GM18907 (cell line): ENCODE data around the gene RETREG2.

Experiments
- ATAC-seq: cut with Tn5 transposase; IDR thresholded peaks from one replicate; pipeline ENCODE4 v1.9.1; 2021; ENCODE audit warnings: mild to moderate bottlenecking, moderate library complexity; ENCODE audit not compliant: unreplicated experiment

Gene RETREG2

GRCh38 chr2:219213486-219214071 lies 35.5 kb downstream of the RETREG2 start:
- no peak for ATAC-seq

DNA sequence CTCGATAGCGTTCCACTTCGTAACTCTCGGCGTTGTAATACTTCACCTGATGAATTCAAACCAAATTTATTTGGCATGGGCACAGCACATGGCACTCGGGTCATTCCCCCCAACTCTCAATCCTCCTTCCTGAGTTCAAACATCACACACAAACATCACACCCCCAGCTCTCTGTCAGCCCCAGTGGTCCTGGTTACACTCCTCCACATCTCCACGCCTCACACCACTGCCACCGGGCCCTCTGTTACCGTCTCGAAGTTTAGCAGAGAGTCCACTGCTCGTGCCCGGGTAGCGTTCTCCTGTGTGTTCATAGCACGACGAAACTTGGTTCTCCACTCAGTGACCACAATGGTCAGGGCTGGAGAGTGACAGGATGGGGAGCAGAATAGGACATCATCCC lies 36.1 kb downstream of the RETREG2 start:
- no peak for ATAC-seq

GRCh38 chr2:219214786-219215185 lies 36.7 kb downstream of the RETREG2 start:
- ATAC-seq: no peak

GRCh38 chr2:219215871-219216534 lies 37.9 kb downstream of the RETREG2 start:
- no peak for ATAC-seq

DNA sequence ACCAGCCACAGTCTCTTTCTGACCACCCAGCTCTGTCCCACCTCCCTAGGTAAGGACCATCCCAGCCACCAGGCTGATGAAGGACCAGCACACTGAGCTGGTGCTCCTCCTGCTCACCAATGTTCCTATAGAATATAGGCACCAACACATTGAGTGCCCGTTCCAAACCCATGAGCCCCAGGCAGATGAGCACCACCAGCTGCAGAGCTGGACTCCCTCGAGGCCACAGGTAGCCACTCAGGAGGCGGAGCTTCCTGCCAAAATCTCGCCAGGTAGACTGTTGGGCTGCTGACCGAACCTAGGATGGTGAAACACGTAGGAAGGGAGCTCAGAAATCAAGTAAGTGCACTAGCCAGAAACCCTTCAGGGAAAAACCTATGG lies 38.5 kb downstream of the RETREG2 start:
- ATAC-seq: no peak

GRCh38 chr2:219218217-219218731 lies 40.2 kb downstream of the RETREG2 start:
- peak; percentile 22 for ATAC-seq

DNA sequence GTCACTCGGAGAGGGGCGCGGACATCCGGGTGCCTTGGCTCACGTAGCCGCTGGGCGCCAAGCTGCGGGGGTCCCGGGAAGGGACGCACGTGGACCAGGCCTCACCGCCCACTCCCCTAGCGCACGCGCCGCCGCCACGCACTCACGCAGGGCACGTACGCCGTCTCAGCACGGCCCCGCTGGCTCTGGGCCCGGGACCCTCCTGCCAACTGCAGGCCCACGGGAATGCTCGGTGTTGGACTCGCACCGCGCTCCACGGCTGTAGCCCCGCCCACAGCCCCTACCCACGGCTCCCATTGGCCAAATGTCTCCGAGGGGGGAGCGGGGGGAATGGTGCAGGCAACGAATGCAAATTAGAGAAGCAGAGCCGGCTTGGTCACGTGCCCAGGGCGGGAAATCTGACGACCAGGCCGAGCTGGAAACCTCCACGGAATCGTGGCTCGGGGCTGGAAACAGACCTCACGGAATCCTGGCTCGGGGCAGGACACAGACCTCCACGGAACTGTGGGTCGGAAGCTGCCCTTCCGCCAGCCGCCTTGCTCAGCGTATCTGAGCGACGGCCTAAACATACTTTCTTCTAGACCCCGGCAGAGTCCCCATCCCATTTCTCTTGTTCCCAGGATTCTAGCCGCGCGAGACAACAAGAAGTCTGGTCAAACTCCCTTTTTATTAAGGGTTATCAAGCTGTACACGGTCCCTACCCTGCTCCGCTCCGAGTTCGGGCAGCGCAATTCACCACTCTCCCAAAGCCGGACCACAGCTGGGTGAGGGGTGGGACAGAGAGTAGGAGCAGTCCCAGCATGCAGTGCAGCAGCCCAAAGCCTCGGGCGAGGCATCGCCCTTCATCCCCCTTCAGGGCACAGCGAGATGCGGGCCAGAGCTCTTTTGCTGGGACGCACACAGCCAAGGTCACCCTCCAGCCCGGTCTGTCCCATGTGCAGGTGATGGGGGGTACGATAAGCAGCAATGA lies 40.9 kb downstream of the RETREG2 start, which contains the start of gene ABCB6:
Gene ABCB6 (minus strand): TSS at position 227 of the 970 bp plus-strand sequence. CDS start 285 bp downstream, outside the sequence.
- peak; percentile 76 for ATAC-seq

DNA sequence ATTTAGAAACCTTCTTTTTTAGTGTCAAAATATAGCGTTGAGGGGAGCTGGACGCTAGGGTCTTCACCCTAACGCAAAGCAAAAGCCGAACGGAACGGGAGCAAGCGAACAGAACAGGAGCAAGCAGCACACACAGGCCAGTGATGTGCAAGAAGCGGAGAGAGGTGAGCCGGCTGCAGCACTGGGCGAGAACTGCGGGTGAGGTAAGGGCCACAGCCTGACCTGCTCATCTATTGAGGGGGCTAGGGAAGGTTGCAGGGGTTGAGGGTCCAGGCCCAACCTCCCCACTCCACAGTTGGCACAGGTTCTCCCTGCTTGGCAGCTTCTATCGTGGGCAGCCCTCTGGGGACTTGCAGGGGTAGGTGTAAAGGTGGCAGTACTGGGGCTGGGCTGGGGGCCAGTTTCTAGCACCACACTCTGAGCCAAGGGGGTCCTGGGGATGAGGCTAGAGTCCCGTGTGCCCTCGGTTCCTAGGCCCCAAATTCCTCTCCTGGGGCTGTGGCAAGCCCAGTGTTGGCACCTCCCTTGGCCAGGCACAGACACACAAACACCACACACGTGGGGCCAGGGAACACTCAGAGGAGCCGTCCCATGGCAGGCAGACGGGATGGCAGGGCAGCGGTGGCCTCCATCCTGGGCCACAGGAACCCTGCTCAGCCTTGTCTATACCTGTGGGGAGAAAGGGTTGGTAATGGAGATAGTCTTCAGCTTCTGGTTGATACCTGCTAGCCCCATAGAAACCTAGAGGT lies 41.9 kb downstream of the RETREG2 start:
- ATAC-seq: no peak

DNA sequence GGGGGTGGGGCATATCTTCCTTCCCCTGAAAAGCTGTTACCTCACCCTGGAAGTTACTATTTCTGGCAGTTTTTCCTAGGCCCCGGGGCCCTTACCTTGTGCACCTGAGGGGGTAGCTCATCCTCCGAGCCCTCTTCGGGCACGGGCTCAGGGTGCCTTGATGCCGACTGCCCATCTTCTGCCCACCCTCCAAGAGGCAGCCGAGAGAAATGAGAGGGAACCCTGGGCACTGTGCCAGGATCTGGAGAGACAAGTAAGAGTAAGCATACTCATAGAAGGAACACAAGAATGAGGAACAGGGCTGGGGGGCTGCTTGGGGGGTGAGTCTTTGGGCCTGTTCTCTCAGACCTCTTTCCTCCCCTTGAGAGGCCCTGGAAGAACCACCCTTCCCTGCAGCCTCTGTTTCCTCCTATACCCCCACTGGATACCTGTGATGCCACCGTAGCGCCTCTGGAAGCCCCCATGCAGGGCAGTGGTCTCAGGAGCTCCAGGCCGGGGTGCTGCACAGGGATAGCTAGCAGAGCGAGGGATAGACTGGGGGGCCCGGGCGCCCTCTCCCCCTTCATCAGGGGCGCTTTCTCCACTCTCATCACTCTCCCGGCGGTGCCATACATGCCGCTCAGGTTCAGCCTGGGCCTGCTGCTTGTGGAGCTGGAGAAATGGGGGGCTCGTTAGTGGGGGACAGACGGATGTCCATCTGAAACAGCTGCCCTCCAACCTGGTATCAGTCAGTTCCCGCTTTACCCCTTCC lies 42.8 kb downstream of the RETREG2 start:
- ATAC-seq: no peak

- ATAC-seq: no peak
These were observed 44.0 kb downstream of the RETREG2 start for GRCh38 chr2:219221957-219222518.

DNA sequence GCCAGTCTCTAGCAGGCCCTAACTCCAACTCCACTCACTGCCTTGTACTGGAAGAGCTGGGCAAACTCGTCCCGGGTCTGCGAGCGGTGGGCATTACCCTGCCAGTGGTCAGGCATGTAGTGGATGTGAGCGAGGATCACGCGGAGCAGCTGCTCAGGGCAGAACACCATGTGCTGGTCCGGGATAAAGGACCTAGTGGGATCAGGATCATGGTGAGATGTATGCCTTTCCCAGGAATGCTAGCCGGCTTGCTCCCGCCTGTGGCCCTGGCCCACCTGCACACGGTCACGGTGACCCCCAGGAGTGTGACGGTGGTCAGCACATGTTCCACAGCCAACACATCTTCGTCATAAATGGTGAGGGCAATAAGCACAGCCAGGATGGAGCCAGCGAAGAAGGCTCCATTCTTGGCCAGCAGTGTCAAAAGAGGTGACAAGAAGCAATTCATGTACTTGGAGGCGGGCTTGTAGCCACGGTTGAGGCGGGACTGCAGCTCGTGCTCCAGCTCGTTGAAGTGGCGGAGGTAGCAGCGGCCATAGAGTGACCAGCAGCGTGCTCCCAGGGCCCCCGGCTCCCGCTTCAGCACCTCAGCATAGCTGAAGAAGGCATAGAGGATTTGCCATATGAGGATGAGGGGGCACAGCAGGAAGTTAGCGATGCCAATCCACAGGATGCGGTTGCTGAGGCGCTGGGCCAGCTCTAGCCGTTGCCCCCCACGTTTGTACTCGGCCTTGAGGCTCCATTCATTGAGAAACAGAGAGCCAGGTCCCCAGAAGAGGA lies 45.9 kb downstream of the RETREG2 start:
- no peak for ATAC-seq

DNA sequence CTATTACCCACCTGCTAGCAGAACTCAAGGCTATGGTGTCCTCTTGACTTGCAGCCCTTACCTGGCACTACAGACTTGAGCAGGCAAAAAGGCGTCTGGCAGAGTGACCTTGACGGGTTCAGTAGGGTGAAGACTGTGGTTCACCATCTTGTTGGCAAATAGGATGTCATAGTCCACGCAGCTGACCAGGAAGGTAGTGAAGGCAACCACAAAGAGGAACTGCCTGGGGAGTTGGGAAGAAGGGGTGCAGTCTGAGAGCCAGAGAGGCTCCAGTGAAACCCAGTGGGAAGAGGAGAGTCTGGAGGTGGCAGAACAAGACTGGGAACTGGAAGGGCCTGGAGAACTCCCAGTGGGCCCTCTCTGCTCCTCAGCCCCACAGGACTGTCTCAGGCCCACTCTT lies 47.3 kb downstream of the RETREG2 start:
- no peak for ATAC-seq

DNA sequence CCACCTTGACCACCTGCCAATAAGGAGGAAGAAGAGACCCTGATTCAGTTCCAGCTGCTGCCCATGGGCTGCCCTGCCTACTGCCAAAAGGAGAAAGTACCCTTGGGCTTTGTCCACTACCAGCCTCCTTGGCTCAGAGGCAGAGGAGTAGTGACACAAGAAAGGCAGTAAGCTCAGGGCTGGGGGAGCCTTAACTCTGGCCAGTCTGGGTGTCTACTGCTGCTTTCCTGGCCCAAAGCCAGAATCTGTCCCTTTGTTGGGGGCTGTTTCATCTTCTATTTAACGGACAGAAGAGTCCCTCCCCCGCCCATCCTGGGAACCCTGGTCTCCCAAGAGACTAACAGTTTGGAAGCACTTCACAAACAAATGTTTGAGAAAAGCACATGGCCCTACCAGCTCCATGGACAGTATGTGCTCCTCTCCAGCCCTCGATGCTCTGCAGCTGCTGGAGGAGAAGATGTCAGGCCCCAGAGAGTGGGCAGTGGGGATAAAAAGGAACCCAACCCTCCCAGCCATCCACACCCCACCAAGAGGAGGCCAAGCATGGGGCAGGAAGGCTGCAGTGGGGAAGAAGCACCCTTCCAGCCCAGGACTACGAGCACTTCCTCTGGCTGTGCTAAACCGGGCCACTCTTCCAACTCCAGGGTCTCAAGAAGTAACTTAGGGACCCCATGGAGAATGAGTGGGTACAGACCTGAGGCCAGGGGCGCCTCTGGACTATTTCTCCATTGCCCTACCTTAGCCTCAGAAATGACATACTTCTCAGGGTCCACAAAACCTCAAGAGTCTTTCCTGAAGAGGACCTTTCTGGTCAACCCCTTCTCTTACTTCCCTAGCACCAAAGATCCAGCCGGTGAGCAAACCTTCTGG lies 50.2 kb downstream of the RETREG2 start:
- no peak for ATAC-seq

DNA sequence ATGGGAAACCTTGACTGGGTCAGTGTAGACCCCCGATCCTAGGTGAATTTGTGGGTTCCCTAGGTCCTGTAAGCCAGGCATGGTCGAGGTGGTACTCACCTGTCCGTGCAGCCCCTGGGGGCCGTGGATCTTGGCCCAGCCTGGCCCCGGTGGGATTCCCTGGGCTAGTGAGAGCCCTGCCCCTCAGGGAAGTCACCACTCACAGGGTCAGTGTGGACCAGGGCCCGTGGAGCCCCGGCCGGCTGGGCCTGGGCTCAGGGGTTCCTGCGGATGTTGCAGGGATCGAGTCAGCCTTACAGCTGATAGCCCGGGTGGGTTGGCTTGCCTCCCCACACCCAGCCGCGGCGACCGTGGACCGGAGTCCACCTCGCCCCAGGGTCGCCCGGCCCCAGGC lies 50.8 kb downstream of the RETREG2 start:
- ATAC-seq: no peak

- peak; percentile 94 for ATAC-seq
These were observed 51.4 kb downstream of the RETREG2 start, which contains the start of the genes ANKZF1 and ATG9A for GRCh38 chr2:219229305-219230058. Gene ANKZF1, plus strand, starts transcription at chr2:219229806. Its CDS starts 452 bp downstream, at chr2:219230258. Gene ATG9A, minus strand, starts transcription at chr2:219229636. Its CDS starts 1,612 bp downstream, at chr2:219228024.

DNA sequence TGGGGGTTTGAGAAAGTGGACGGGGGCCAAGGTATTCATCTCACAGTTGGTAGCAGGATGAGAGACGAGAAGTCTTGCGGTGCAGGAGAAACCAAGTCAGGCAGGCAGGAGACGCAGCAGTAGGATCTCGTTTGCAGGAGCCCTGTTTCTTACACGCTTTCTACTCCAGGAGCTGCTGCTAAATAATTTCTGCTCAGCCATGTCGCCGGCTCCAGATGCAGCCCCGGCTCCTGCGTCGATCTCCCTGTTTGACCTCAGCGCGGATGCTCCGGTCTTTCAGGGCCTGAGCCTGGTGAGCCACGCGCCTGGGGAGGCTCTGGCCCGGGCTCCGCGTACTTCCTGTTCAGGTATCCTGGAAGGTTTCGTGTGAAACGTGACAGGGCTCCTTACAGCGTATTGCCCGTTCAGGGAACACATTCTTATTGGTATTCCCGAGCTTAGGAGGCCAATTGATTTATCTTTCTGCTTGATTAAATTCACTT lies 52.0 kb downstream of the RETREG2 start:
- ATAC-seq: peak; percentile 28

GRCh38 chr2:219234331-219234730 lies 56.3 kb downstream of the RETREG2 start:
- no peak for ATAC-seq
